Stimulated activated CD4-positive, alpha-beta T cell treated with anti-CD3 and anti-CD28 coated beads, Interleukin-4, amount 100 ng/mL, for 4 hours (primary cell): Measurements from ENCODE around the gene MCC.

Experiments used
- DNase-seq, 2 experiments: peaks; one replicate each; pipeline ENCODE4 v3.0.0-alpha.2; 2020

The MCC gene

DNA sequence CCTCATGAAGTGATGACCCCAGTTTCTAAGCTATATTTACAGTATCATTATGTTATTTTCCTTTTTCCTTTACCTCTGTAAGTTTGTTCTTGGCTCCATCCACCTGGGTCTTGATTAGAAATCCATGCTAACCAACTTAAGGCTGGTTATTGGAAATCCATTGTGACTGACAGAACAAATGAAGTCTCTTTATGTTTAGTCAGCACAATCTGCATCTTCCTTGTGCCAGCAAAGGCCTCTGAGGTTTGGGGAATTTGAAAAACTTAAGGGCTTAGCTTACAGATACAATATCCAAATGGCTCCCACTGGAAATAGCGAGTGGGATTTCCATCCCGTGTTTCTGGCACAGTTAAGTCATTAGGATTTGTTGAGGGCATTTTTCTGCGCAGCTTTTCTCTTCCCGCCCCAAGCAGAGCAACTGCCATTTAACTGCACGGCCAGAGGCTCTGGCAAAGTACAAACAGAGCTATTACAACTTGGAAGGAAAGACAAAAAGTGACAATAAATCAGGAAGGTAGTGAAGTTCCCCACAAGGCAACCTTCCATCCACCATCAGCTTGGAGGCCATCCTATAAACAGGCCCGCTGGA is 447.5 kb downstream of the MCC start:
- no peak for DNase-seq

DNA sequence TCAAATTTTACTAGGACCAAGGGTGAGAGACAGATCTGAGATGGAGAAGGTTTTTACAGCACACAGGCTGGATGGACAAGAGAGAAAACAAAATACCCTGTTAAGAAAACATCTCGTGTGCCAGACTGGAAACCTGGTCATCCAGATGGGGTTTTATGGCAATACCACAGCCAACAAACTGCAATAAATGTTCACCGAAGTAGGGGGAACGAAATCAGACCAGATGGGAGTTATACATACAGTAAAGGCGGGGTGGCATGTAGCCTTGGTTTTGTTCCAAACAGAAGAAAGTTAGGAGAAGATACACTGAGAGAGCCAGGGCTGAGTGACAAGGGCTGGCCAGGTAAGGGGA is 448.3 kb downstream of the MCC start:
- no peak for DNase-seq

- DNase-seq = no peak
Measured at GRCh38 chr5:113039229-113039933, 448.9 kb downstream of the MCC start.

DNA sequence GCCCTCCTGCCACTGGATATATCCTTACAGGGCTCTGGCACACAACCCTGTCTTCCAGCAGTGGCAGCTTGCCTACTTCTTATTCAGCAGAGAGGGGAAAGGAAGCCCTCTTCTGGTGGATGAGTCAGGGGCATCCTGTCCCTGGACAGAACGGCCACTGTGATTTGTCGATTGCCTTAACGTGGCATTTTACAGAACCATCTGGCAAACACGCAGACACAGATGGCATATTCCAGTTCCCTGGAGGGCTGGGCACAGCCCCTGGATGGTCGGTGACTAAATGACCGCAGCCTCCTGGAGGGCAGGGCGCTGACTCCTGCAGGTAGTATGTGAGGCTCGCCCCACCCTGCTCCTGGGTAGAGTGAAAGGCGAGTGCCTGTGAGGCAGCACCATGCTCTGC is 449.5 kb downstream of the MCC start:
- DNase-seq = no peak

DNA sequence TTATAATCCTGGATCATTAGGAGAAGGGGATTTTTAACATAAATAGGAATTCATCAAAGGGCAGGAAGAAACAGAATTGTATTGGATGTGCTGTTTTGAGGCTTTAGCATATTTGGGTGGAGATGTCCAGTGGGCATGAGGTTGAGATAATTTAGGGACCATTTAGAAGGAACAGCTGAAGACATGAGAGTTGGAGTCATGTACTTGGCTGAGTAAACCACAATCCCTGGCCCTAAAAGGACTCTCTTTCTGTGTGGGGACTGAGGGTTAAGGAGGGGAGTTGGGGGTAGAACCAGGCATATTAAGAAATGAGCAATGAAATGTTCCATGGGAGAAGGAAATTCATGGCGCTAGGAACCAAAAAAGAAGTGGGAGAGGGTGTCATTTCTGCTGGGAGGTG is 450.1 kb downstream of the MCC start:
- DNase-seq = no peak

DNA sequence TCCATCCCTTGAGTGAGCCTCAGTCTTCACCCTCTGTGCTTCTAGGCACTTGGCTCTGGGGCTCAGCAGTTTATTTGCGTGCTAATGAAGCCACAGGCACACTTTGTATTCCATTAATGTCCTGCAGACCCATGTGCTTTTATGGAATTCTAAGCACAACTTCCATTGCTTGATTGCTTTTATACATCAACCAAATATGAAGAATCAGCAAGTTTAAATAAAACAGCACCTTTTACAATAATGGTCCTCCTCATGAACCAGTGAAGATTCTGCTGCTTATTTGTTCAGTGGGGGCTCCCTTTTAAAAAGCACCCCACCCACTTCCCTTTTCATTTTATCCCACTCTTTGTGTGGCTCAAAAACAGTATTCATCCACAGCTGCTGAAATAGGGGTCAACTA is 451.4 kb downstream of the MCC start:
- no peak for DNase-seq

DNA sequence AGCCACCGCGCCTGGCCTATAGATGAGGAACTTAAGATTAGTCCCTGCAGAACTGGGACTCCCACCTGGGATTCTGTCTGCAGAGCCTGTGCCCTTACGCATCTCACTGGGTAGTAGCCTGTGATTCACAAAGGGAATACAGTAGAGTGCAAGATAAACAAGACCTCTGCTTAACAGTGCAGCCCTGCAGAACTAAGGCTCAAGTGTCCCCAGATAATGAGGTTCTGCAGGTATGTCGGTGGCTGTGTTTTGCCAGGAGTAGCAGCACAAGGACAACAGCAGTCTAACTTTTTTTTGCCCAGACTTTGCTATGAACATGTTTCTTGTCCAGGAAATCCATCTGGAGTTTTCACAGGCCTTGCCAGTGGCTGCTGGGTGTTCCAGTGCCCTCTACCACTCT is 451.9 kb downstream of the MCC start:
- DNase-seq = no peak

GRCh38 chr5:113035096-113035495 is 453.2 kb downstream of the MCC start:
- DNase-seq = no peak

DNA sequence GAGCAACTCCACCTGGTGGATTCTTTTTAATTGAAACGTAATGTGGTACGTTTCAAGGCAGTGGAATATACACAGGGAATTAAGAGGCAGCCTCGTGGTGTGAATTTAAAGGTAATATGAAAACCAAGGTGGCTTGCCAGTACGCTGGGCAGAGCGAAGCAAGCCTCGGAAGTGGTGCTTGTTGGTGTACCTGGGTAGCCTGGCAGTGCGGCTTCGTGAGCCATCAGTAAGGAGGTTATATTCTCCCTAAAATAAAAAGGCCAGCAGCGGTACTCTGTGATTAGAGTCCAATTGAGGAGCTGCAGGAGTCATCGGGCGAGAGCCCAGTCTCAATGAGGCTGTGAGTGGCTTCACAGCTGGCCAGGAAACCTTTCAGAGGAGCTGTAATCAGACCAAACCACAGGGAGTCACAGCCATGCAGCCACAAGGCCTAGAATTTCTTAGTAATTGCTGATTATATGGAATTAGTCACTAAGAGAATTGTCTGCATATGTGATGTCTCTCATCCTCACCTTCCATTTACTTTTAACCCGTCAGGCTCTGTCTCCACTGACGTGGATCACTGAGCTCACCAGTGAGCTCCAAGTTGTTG is 454.0 kb downstream of the MCC start:
- DNase-seq = no peak

- DNase-seq = no peak
Measured at GRCh38 chr5:113031557-113031956, 456.7 kb downstream of the MCC start.

GRCh38 chr5:113031104-113031503 is 457.1 kb downstream of the MCC start:
- DNase-seq = no peak

GRCh38 chr5:113029614-113030013 is 458.6 kb downstream of the MCC start:
- DNase-seq = no peak

- DNase-seq = no peak
Measured at GRCh38 chr5:113027431-113027830, 460.8 kb downstream of the MCC start.

DNA sequence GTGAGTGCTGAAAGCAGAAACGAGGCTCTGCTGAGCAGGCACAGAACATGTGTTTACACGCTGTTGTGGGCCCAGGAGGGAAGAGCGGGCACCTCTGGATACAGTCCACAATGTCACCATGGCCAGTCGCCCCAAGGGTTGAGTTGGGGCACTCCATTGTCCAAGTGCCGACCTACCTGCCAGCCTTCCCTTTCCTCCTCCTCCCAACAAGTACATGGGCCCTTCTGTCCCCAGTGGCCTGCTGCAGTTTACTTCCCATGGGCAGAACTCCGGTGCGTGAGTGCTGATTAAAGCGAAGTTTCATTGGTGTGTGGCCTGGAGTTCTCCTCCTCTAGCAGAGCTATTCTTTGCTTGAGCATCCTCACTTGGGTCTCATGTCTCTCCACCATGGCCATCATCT is 461.2 kb downstream of the MCC start:
- no peak for DNase-seq

- DNase-seq = no peak
Measured at GRCh38 chr5:113026211-113026610, 462.0 kb downstream of the MCC start.

- no peak for DNase-seq
Measured at GRCh38 chr5:113025596-113025995, 462.7 kb downstream of the MCC start.

GRCh38 chr5:113024076-113024697 is 464.1 kb downstream of the MCC start:
- DNase-seq = no peak

GRCh38 chr5:113022661-113023060 is 465.6 kb downstream of the MCC start:
- DNase-seq = no peak

GRCh38 chr5:113020461-113021273 is 467.6 kb downstream of the MCC start:
- no peak for DNase-seq

GRCh38 chr5:113017881-113018635 is 470.2 kb downstream of the MCC start:
- no peak for DNase-seq

DNA sequence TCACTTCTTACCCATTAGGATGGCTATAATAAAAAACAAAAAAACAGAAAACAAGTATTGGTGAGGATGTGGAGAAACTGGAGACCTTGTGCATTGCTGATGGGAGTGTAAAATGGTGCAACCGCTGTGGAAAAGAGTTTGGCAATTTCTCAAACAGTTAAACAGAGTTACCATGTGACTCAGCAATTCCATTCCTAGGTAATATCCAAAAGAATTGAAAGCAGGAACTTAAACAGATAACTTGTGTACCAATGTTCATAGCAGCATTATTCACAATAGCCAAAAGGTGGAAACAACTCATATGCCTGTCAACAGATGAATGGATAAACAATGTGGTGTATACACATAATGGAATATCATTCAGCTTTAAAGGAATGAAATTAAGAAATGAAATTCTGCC is 482.8 kb downstream of the MCC start:
- DNase-seq = no peak

DNA sequence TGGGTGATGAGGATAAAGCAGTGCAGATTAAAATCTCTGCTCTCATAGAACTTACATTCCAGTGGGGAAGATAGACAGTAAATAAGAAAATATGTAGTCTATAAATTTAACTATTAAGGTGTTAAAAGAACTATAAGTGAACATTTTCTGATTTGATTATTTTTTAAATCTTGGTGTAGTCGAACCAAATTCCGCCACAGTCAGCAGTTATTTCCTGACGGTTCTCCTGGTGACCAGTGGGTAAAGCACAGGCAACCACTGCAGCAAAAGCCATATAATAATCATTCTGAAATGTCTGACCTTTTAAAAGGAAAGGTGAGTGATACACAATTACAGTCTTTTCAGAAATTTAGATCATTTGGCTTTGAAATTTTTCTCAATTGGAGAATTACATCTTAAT is 484.5 kb downstream of the MCC start:
- DNase-seq = no peak

- DNase-seq = no peak
Measured at GRCh38 chr5:113002423-113002822, 485.8 kb downstream of the MCC start.
